Osteoblast (primary cell): ENCODE measurements around the gene ABHD1. TPM values are rescaled to one million over a fixed set of nuclear protein-coding genes. Genes with fewer than 3 reads are reported as not detected.

Experiments used
- DNase-seq: peaks from one replicate; pipeline ENCODE4 v3.0.0; 2011; ENCODE audit warnings: low spot score, mixed read lengths; ENCODE audit not compliant: insufficient read length; ENCODE audit errors: missing footprints
- H2AFZ ChIP-seq: 2 replicates; pipeline ENCODE4 v1.6.0; 2011; ENCODE audit warnings: mild to moderate bottlenecking, low read length
- H3K27ac ChIP-seq: 2 replicates; pipeline ENCODE4 v1.5.1; 2011; ENCODE audit warnings: mild to moderate bottlenecking, low read depth, low read length, moderate library complexity
- H3K27me3 ChIP-seq: 2 replicates; pipeline ENCODE4 v1.6.0; 2012; ENCODE audit warnings: mild to moderate bottlenecking, control low read depth, inconsistent platforms, low read length, moderate library complexity; ENCODE audit not compliant: insufficient read depth
- H3K36me3 ChIP-seq: 2 replicates; pipeline ENCODE4 v1.5.1; 2011; ENCODE audit warnings: mild to moderate bottlenecking, low read length, control low read depth, moderate library complexity; ENCODE audit not compliant: insufficient read depth
- H3K4me1 ChIP-seq: 2 replicates; pipeline ENCODE4 v1.5.1; 2011; ENCODE audit warnings: mild to moderate bottlenecking, low read length, control low read depth, moderate library complexity; ENCODE audit not compliant: insufficient read depth
- H3K4me2 ChIP-seq: 2 replicates; pipeline ENCODE4 v1.6.0; 2011; ENCODE audit warnings: mild to moderate bottlenecking, low read length; ENCODE audit not compliant: insufficient read depth
- H3K4me3 ChIP-seq: fragments of 200-600 bp; sonication (generic); 3 replicates; pipeline ENCODE4 v1.5.1; 2012; ENCODE audit warnings: mild to moderate bottlenecking, low read length, inconsistent platforms; ENCODE audit not compliant: insufficient read depth
- H3K79me2 ChIP-seq: 2 replicates; pipeline ENCODE4 v1.6.0; 2012; ENCODE audit warnings: mild to moderate bottlenecking, low read length, control low read depth, inconsistent platforms; ENCODE audit not compliant: insufficient read depth
- H3K9me3 ChIP-seq: 2 replicates; pipeline ENCODE4 v1.5.1; 2011; ENCODE audit warnings: low read depth, low read length, control low read depth
- H4K20me1 ChIP-seq: 2 replicates; pipeline ENCODE4 v1.6.0; 2012; ENCODE audit warnings: mild to moderate bottlenecking, low read length, control low read depth; ENCODE audit not compliant: insufficient read depth
- CTCF ChIP-seq: IDR thresholded peaks from 2 replicates; pipeline ENCODE4 v1.5.1; 2011; ENCODE audit warnings: mild to moderate bottlenecking, low read depth, low read length, moderate library complexity; ENCODE audit errors: extremely low read depth
- total RNA-seq: library from RNA; depleted of rRNA; stranded (reverse); fragments of >200 nt; gene quantifications from 2 replicates; pipeline ENCODE4 v1.2.3, GENCODE V29; 2012

Gene ABHD1
- total RNA-seq, 1 donor = under 0.01 TPM

DNA sequence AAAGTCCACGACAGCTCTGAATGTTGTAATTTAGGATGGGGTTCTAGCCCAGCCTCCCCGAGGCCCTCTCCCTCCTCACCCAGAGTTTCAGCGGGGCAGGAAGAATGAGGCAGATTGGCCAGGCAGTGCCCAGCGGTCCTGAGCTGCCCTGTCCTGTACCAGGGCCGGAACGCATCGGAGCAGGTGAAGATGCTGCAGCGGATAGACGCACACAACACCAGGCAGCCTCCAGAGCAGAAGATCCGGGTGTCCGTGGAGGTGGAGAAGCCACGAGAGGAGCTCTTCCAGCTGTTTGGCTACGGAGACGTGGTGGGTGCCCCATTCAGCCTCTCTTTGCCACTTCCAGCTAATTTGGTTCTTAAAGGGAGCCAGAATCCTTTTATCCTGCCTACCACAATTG lies 26.3 kb upstream of the ABHD1 start:
- Histone ChIP-seq H3K4me3 (no peak overlapping the region), H3K79me2 (no peaks in the 10 kb centered on the region), H3K4me1 (peaks cover 5% of the 10 kb centered on the region), H4K20me1 (no peaks in the 10 kb centered on the region), H3K4me2 (no peak overlapping the region), H3K36me3 (no peaks in the 10 kb centered on the region), H3K27me3 (no peaks in the 10 kb centered on the region), H2AFZ (no peak overlapping the region), H3K27ac (no peak overlapping the region), H3K9me3 (no peaks in the 10 kb centered on the region)
- no peak for TF ChIP-seq CTCF
- DNase-seq = no peak

- Histone ChIP-seq H2AFZ (no peak overlapping the region), H3K9me3 (no peaks in the 10 kb centered on the region), H3K4me2 (no peak overlapping the region), H3K36me3 (no peaks in the 10 kb centered on the region), H3K79me2 (no peaks in the 10 kb centered on the region), H3K27me3 (no peaks in the 10 kb centered on the region), H3K4me3 (no peak overlapping the region), H4K20me1 (no peaks in the 10 kb centered on the region), H3K4me1 (peaks cover 5% of the 10 kb centered on the region), H3K27ac (no peak overlapping the region)
- peak; percentile 45 for DNase-seq
- no peak for TF ChIP-seq CTCF
Measured at GRCh38 chr2:27099334-27099955, 24.2 kb upstream of the ABHD1 start.

DNA sequence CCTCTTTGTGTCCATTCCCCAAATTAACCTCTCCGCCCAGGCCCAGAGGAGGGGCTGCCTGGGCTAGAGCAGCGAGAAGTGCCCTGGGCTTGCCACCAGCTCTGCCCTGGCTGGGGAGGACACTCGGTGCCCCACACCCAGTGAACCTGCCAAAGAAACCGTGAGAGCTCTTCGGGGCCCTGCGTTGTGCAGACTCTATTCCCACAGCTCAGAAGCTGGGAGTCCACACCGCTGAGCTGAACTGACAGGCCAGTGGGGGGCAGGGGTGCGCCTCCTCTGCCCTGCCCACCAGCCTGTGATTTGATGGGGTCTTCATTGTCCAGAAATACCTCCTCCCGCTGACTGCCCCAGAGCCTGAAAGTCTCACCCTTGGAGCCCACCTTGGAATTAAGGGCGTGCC lies 23.6 kb upstream of the ABHD1 start:
- H4K20me1 ChIP-seq = no peaks in the 10 kb centered on the region
- peaks cover 5% of the 10 kb centered on the region for H3K4me1 ChIP-seq
- H3K9me3 ChIP-seq = no peaks in the 10 kb centered on the region
- H2AFZ ChIP-seq = no peak overlapping the region
- H3K79me2 ChIP-seq = no peaks in the 10 kb centered on the region
- TF ChIP-seq CTCF = no peak
- no peak overlapping the region for H3K4me3 ChIP-seq
- no peak overlapping the region for H3K27ac ChIP-seq
- no peak overlapping the region for H3K4me2 ChIP-seq
- H3K36me3 ChIP-seq = no peaks in the 10 kb centered on the region
- peaks cover 2% of the 10 kb centered on the region for H3K27me3 ChIP-seq
- DNase-seq = peak; percentile 67

GRCh38 chr2:27102329-27102728 lies 21.3 kb upstream of the ABHD1 start:
- no peak for TF ChIP-seq CTCF
- H3K27me3 ChIP-seq = peaks cover 4% of the 10 kb centered on the region
- peak; percentile 19 for DNase-seq
- no peaks in the 10 kb centered on the region for H3K79me2 ChIP-seq
- H3K27ac ChIP-seq = no peak overlapping the region
- H3K4me1 ChIP-seq = no peaks in the 10 kb centered on the region
- H3K4me3 ChIP-seq = no peak overlapping the region
- no peaks in the 10 kb centered on the region for H3K9me3 ChIP-seq
- H3K36me3 ChIP-seq = no peaks in the 10 kb centered on the region
- no peaks in the 10 kb centered on the region for H4K20me1 ChIP-seq
- no peak overlapping the region for H3K4me2 ChIP-seq
- H2AFZ ChIP-seq = no peak overlapping the region
